HG03060 (cell line): Measurements from ENCODE around the gene PXDC1.
"Not testable (repeated sequence)": the region's sequence is repeated elsewhere in the genome, so short reads cannot be mapped to it uniquely, and the experiment has no call there.

ENCODE experiments used
- ATAC-seq: cut with Tn5 transposase; IDR thresholded peaks from one replicate; pipeline ENCODE4 v1.9.1; 2021; ENCODE audit warnings: low read depth, moderate number of reproducible peaks; ENCODE audit not compliant: unreplicated experiment

PXDC1 gene

GRCh38 chr6:3764516-3765335 lies 13.2 kb upstream of the PXDC1 start:
- ATAC-seq, result no peak

GRCh38 chr6:3762852-3763251 lies 11.3 kb upstream of the PXDC1 start:
- ATAC-seq, result no peak

GRCh38 chr6:3762359-3762758 lies 10.8 kb upstream of the PXDC1 start:
- no peak for ATAC-seq

GRCh38 chr6:3761989-3762270 lies 10.4 kb upstream of the PXDC1 start:
- no peak for ATAC-seq

- no peak for ATAC-seq
These were observed 8.2 kb upstream of the PXDC1 start for GRCh38 chr6:3759646-3760232.

- no peak for ATAC-seq
These were observed 7.3 kb upstream of the PXDC1 start for GRCh38 chr6:3758842-3759144.

GRCh38 chr6:3757998-3758841 lies 6.7 kb upstream of the PXDC1 start:
- not testable (repeated sequence) for ATAC-seq

GRCh38 chr6:3757241-3757641 lies 5.7 kb upstream of the PXDC1 start:
- ATAC-seq, result no peak

- no peak for ATAC-seq
These were observed 5.0 kb upstream of the PXDC1 start for GRCh38 chr6:3756546-3756945.

GRCh38 chr6:3755637-3756545 lies 4.4 kb upstream of the PXDC1 start:
- no peak for ATAC-seq

- no peak for ATAC-seq
These were observed 3.3 kb upstream of the PXDC1 start for GRCh38 chr6:3754776-3755175.

- ATAC-seq, result not testable (repeated sequence)
These were observed 2.7 kb upstream of the PXDC1 start for GRCh38 chr6:3754032-3754725.

- ATAC-seq, result no peak
These were observed 1.8 kb upstream of the PXDC1 start for GRCh38 chr6:3753228-3753835.

GRCh38 chr6:3752531-3753227 lies 1.2 kb upstream of the PXDC1 start:
- no peak for ATAC-seq

GRCh38 chr6:3751730-3752530 lies 417 bp upstream of the PXDC1 start:
- ATAC-seq, result no peak

- ATAC-seq, result no peak
These were observed 1.0 kb downstream of the PXDC1 start for GRCh38 chr6:3750317-3751076.

GRCh38 chr6:3749977-3750316 lies 1.6 kb downstream of the PXDC1 start:
- no peak for ATAC-seq
